Natural killer cell (primary cell): ENCODE data around the gene CPSF4L. TPM values are rescaled to one million over a fixed set of nuclear protein-coding genes. Genes with fewer than 3 reads are reported as not detected.
A peak's percentile ranks its signal among the peaks of the same experiment; 100 is the strongest.

Experiments
- ATAC-seq, 3 donors: fragments of 150-1000 bp in 2 of 3; fragments of 200-7000 bp in 1 of 3; cut with Tn5 transposase; 1 replicate in 1 of 3; 2 replicates in 2 of 3; pipeline ENCODE4 v1.10.0; 2021; ENCODE audit warnings: mild to moderate bottlenecking in 2 of 3, moderate library complexity in 2 of 3
- DNase-seq, 2 donors: peaks; one replicate each; pipeline versions ENCODE4 v3.0.0 to v3.0.0-alpha.2; 2013 to 2021; ENCODE audit warnings: mixed read lengths in 1 of 2
- H3K27ac ChIP-seq: one replicate; pipeline ENCODE4 v1.5.1; 2013; ENCODE audit warnings: mild to moderate bottlenecking, low read length
- H3K27me3 ChIP-seq: one replicate; pipeline ENCODE4 v1.6.1; 2013; ENCODE audit warnings: low read length; ENCODE audit not compliant: control insufficient read depth, insufficient read depth
- H3K36me3 ChIP-seq: one replicate; pipeline ENCODE4 v1.6.1; 2013; ENCODE audit warnings: low read length; ENCODE audit not compliant: control insufficient read depth, insufficient read depth
- H3K4me1 ChIP-seq: one replicate; pipeline ENCODE4 v1.6.1; 2013; ENCODE audit warnings: low read length; ENCODE audit not compliant: control insufficient read depth, insufficient read depth
- H3K4me3 ChIP-seq: one replicate; pipeline ENCODE4 v1.5.1; 2013; ENCODE audit warnings: low read length
- H3K9me3 ChIP-seq: one replicate; pipeline ENCODE4 v1.6.1; 2013; ENCODE audit warnings: low read length; ENCODE audit not compliant: control insufficient read depth, insufficient read depth
- H3K27ac Mint-ChIP-seq, 2 donors: one replicate each; pipeline ENCODE4 v1.8.0; 2022; ENCODE audit warnings: mild to moderate bottlenecking in 2 of 2, mixed read lengths in 2 of 2, moderate library complexity in 1 of 2
- H3K27me3 Mint-ChIP-seq, 2 donors: one replicate each; pipeline ENCODE4 v1.8.0; 2022; ENCODE audit warnings: low read depth in 2 of 2, mixed read lengths in 2 of 2
- H3K36me3 Mint-ChIP-seq: one replicate; pipeline ENCODE4 v1.8.0; 2022; ENCODE audit warnings: mixed read lengths
- H3K4me1 Mint-ChIP-seq, 2 donors: one replicate each; pipeline ENCODE4 v1.8.0; 2022; ENCODE audit warnings: mixed read lengths in 2 of 2
- H3K4me3 Mint-ChIP-seq: one replicate; pipeline ENCODE4 v1.8.0; 2022; ENCODE audit warnings: mild to moderate bottlenecking, moderate library complexity, mixed read lengths
- H3K9me3 Mint-ChIP-seq, 2 donors: one replicate each; pipeline ENCODE4 v1.8.0; 2022; ENCODE audit warnings: mixed read lengths in 2 of 2
- WGBS: methylation state at CpG from one replicate; pipeline ENCODE4 v1.1.7; 2013; ENCODE audit warnings: missing lambda C conversion rate; ENCODE audit not compliant: insufficient coverage; 5-methylcytosine and 5-hydroxymethylcytosine counted together
- intact Hi-C: fragments of 100-400 bp; cut with micrococcal nuclease; formaldehyde crosslinking; loops from one replicate; pipeline ENCODE4 v1.14.2; 2022
- total RNA-seq, 4 donors: library from RNA; stranded (reverse); fragments of 120-200 nt in 1 of 4; gene quantifications; one replicate each; pipeline versions ENCODE4 v1.2.3 to v1.2.4, GENCODE V29; 2013 to 2022
- TF ChIP-seq, protein P1 (sequence below): fragments of 200-600 bp; IDR thresholded peaks from one replicate; pipeline ENCODE4 v1.8.0; 2022; ENCODE audit warnings: antibody characterized with exemption

Gene CPSF4L
- total RNA-seq, 3 donors from 2014 or later (not counting 1 experiment from before 2014, with no cell fraction given) = not detected

DNA sequence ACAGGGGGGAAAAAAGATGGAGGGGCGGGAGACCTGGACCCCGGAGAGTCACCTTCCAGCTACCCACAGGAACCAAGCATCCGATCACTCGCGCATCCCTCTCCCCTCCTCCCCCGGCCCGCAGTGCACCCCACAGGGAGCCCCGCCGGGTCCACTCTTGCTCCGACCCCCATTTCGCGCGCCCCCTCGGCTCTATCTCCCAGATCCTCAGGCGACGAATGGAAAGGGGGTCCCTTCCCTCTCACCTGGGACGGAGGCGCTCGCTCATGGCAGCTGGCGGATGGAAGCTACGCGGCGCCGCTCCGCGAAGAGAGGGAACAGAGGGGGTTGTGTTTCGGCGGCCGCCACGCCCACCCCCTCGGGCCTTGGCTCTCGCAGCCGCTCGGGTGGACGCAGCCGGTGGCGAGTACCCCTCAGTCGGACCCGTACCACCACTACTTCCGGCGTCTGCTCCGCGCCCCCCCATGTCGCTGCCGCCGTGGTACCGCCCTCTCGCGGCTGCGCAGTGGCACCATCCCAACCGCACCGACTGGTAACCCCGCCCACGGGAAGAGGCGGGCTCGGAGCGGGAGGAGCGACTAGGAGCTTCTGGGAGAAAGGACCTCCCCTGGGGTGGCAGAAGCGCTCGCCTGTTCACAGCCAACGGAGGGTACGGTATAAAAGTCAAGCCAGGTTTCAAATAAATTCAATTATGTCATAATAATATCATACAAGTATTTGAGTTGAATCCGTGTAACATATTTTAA lies 29.7 kb downstream of the CPSF4L start:
- intact Hi-C loops = loop anchor here (1.0 to 5.0 kb wide), 3 partner anchors 41 to 135 kb away; no protein-coding TSS in a partner anchor
- Mint-ChIP-seq H3K27ac (peak overlapping the region; percentile 94), H3K27me3 (no peaks in the 10 kb centered on the region), H3K4me1 (peaks cover 60 to 61% of the 10 kb centered on the region in 2 donors), H3K36me3 (peaks cover 13% of the 10 kb centered on the region), H3K9me3 (no peaks in the 10 kb centered on the region), H3K4me3 (peak overlapping the region; percentile 98)
- H3K36me3 ChIP-seq = peaks cover 14% of the 10 kb centered on the region
- peak; percentile 97 to 98 for DNase-seq
- TF ChIP-seq, protein P1, sequence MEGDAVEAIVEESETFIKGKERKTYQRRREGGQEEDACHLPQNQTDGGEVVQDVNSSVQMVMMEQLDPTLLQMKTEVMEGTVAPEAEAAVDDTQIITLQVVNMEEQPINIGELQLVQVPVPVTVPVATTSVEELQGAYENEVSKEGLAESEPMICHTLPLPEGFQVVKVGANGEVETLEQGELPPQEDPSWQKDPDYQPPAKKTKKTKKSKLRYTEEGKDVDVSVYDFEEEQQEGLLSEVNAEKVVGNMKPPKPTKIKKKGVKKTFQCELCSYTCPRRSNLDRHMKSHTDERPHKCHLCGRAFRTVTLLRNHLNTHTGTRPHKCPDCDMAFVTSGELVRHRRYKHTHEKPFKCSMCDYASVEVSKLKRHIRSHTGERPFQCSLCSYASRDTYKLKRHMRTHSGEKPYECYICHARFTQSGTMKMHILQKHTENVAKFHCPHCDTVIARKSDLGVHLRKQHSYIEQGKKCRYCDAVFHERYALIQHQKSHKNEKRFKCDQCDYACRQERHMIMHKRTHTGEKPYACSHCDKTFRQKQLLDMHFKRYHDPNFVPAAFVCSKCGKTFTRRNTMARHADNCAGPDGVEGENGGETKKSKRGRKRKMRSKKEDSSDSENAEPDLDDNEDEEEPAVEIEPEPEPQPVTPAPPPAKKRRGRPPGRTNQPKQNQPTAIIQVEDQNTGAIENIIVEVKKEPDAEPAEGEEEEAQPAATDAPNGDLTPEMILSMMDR = no peak
- no peaks in the 10 kb centered on the region for H3K9me3 ChIP-seq
- no peaks in the 10 kb centered on the region for H3K27me3 ChIP-seq
- H3K4me3 ChIP-seq = peak overlapping the region; percentile 84
- peak; percentile 96 to 98 (median 97) for ATAC-seq
- H3K4me1 ChIP-seq = peaks cover 21% of the 10 kb centered on the region
- peak overlapping the region; percentile 48 for H3K27ac ChIP-seq
- WGBS = 0% methylated on average over 61 of the region's 63 CpGs

DNA sequence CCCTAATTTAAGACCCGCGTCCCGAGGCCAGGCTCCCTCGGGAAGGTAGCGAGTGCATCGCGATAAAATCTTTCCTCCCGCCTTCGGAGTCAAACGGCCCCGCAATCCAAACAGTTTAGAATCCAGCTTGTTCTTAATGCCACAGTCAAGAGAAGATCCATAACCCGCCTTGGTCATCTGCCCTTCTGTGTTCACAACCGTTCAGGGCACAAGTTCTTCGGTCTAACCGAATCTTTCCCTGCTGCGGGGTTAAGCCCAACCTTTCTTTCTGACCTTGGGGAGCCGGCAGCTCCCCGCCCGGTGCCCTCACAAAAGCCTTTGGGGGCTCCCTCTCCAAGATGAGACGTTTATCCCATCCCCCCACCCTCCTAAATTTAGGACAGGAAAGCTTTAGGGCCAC lies 30.3 kb downstream of the CPSF4L start:
- Mint-ChIP-seq H3K4me1 (peaks cover 65 to 67% of the 10 kb centered on the region in 2 donors), H3K9me3 (no peaks in the 10 kb centered on the region), H3K27ac (peak overlapping the region; percentile 94), H3K4me3 (peak overlapping the region; percentile 98), H3K36me3 (peaks cover 13% of the 10 kb centered on the region), H3K27me3 (no peaks in the 10 kb centered on the region)
- H3K4me3 ChIP-seq = peak overlapping the region; percentile 84
- TF ChIP-seq, protein P1 = no peak
- no peaks in the 10 kb centered on the region for H3K9me3 ChIP-seq
- H3K4me1 ChIP-seq = peaks cover 21% of the 10 kb centered on the region
- no peaks in the 10 kb centered on the region for H3K27me3 ChIP-seq
- H3K27ac ChIP-seq = peak overlapping the region; percentile 48
- peaks cover 11% of the 10 kb centered on the region for H3K36me3 ChIP-seq
- intact Hi-C loops = loop anchor here (5.0 kb wide), 1 partner anchor 134 kb away; no protein-coding TSS in a partner anchor
- no peak for ATAC-seq
- DNase-seq = peak in 1 of 2 donors; percentile 37
- WGBS = 1% methylated on average over 20 of the region's 20 CpGs

DNA sequence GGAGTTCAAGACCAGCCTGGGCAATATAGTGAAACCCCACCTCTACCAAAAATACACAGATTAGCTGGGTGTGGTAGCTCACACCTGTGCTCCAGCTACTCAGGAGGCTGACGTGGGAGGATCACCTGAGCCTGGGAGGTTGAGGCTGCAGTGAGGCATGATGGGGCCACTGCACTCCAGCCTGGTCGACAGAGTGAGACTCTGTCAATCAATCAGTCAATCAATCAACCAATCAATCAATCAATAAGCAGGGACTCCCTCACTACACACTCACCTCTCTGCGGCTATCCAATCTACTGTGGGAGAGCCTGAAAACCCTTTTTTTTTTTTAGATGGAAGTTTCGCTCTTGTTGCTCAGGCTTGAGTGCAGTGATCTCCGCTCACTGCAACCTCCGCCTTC lies 31.6 kb downstream of the CPSF4L start:
- Histone ChIP-seq H3K9me3 (no peaks in the 10 kb centered on the region), H3K36me3 (peaks cover 3% of the 10 kb centered on the region), H3K27me3 (no peaks in the 10 kb centered on the region), H3K27ac (no peak overlapping the region), H3K4me3 (no peak overlapping the region), H3K4me1 (peaks cover 21% of the 10 kb centered on the region)
- TF ChIP-seq, protein P1 = no peak
- intact Hi-C loops = loop anchor here (5.0 kb wide), 1 partner anchor 133 kb away; no protein-coding TSS in a partner anchor
- Mint-ChIP-seq H3K4me3 (peak overlapping the region; percentile 57), H3K9me3 (no peaks in the 10 kb centered on the region), H3K36me3 (no peaks in the 10 kb centered on the region), H3K27me3 (no peaks in the 10 kb centered on the region), H3K4me1 (peaks cover 61 to 67% of the 10 kb centered on the region in 2 donors), H3K27ac (peak overlapping the region; percentile 94)
- ATAC-seq (no peak), DNase-seq (no peak)
- WGBS = 92% methylated on average over 6 of the region's 6 CpGs
